Breast epithelium (tissue), 3 donors: ENCODE results near the gene TUNAR.
"Not testable (repeated sequence)": the region's sequence is repeated elsewhere in the genome, so short reads cannot be mapped to it uniquely, and the experiment has no call there.

Source experiments
- CTCF ChIP-seq, 3 donors: fragments of 450-650 bp; IDR thresholded peaks; one replicate each; pipeline ENCODE4 v1.5.1; 2016 to 2017; ENCODE audit warnings: antibody characterized with exemption in 3 of 3, mild to moderate bottlenecking in 3 of 3, moderate library complexity in 3 of 3
- POLR2A ChIP-seq: fragments of 450-650 bp; IDR thresholded peaks from one replicate; pipeline ENCODE4 v1.6.1; 2016; ENCODE audit warnings: antibody characterized with exemption, mild to moderate bottlenecking, moderate library complexity
- POLR2AphosphoS5 ChIP-seq, 3 donors: sonication (generic); formaldehyde crosslinking; IDR thresholded peaks; one replicate each; pipeline ENCODE4 v1.6.1; 2017; ENCODE audit warnings: antibody characterized with exemption in 3 of 3

DNA sequence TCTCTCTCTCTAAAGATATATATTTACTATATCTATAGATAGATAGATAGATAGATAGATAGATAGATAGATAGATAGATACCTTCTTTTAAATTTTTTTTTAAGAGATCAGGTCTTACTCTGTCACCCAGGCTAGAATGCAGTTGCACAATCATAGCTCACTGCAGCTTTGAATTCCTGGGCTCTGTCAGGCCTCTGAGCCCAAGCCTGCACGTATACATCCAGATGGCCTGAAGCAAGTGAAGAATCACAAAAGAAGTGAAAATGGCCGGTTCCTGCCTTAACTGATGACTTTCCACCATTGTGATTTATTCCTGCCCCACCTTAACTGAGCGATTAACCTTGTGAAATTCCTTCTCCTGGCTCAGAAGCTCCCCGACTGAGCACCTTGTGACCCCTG lies 91.4 kb downstream of the TUNAR start:
- TF ChIP-seq CTCF (IDR thresholded peaks at IDR 0.05); POLR2A; POLR2AphosphoS5 (IDR thresholded peaks at IDR 0.05): not testable (repeated sequence)
